KMS-11 (cell line): Measurements from ENCODE around the gene HECW1.

Source experiments
- H2AFZ ChIP-seq: fragments of 200-600 bp; sonication (generic); 2 replicates; pipeline ENCODE4 v1.6.1; 2016; ENCODE audit warnings: antibody characterized with exemption, mixed run types, low read depth
- H3K27ac ChIP-seq: fragments of 200-600 bp; sonication (generic); 2 replicates; pipeline ENCODE4 v1.6.1; 2016; ENCODE audit warnings: mild to moderate bottlenecking, mixed run types
- H3K27me3 ChIP-seq: fragments of 200-600 bp; sonication (generic); 2 replicates; pipeline ENCODE4 v1.6.1; 2017; ENCODE audit warnings: mild to moderate bottlenecking, low read depth, mixed run types, moderate library complexity; ENCODE audit not compliant: insufficient read depth
- H3K36me3 ChIP-seq: fragments of 200-600 bp; sonication (generic); 2 replicates; pipeline ENCODE4 v1.6.1; 2017; ENCODE audit warnings: mild to moderate bottlenecking, mixed run types; ENCODE audit not compliant: insufficient read depth
- H3K4me1 ChIP-seq: fragments of 200-600 bp; sonication (generic); 2 replicates; pipeline ENCODE4 v1.6.1; 2016; ENCODE audit warnings: mild to moderate bottlenecking, low read depth, mixed run types; ENCODE audit not compliant: poor library complexity, severe bottlenecking
- H3K4me2 ChIP-seq: fragments of 200-600 bp; sonication (generic); 2 replicates; pipeline ENCODE4 v1.7.0; 2016; ENCODE audit warnings: mild to moderate bottlenecking, mixed run types
- H3K4me3 ChIP-seq: fragments of 200-600 bp; sonication (generic); IDR thresholded peaks from 2 replicates; pipeline ENCODE4 v1.6.1; 2017; ENCODE audit warnings: low read depth, low read length, mixed read lengths; ENCODE audit not compliant: insufficient read depth
- H3K79me2 ChIP-seq: fragments of 200-600 bp; sonication (generic); 2 replicates; pipeline ENCODE4 v1.6.1; 2016; ENCODE audit warnings: low read depth, mixed run types; ENCODE audit not compliant: insufficient read depth
- H3K9ac ChIP-seq: fragments of 200-600 bp; sonication (generic); 2 replicates; pipeline ENCODE4 v1.6.1; 2016; ENCODE audit warnings: mild to moderate bottlenecking, mixed run types
- H4K20me1 ChIP-seq: fragments of 200-600 bp; sonication (generic); 2 replicates; pipeline ENCODE4 v1.6.1; 2016; ENCODE audit warnings: mild to moderate bottlenecking, mixed run types; ENCODE audit not compliant: insufficient read depth
- TF ChIP-seq, protein P1 (sequence below): fragments of 200-600 bp; sonication (generic); conservative IDR thresholded peaks from 2 replicates; pipeline ENCODE4 v1.6.1; 2017; ENCODE audit warnings: low read depth, mild to moderate bottlenecking, antibody characterized with exemption, low read length, moderate library complexity, mixed read lengths

Gene HECW1

GRCh38 chr7:43294080-43294630 lies 181.7 kb downstream of the HECW1 start:
- Histone ChIP-seq H2AFZ (no peak overlapping the region), H3K36me3 (no peaks in the 10 kb centered on the region), H3K9ac (no peak overlapping the region), H3K79me2 (no peaks in the 10 kb centered on the region), H3K4me1 (no peaks in the 10 kb centered on the region), H3K4me2 (no peak overlapping the region), H3K27ac (no peak overlapping the region), H3K4me3 (no peak overlapping the region), H4K20me1 (no peaks in the 10 kb centered on the region), H3K27me3 (no peaks in the 10 kb centered on the region)
- TF ChIP-seq, protein P1, sequence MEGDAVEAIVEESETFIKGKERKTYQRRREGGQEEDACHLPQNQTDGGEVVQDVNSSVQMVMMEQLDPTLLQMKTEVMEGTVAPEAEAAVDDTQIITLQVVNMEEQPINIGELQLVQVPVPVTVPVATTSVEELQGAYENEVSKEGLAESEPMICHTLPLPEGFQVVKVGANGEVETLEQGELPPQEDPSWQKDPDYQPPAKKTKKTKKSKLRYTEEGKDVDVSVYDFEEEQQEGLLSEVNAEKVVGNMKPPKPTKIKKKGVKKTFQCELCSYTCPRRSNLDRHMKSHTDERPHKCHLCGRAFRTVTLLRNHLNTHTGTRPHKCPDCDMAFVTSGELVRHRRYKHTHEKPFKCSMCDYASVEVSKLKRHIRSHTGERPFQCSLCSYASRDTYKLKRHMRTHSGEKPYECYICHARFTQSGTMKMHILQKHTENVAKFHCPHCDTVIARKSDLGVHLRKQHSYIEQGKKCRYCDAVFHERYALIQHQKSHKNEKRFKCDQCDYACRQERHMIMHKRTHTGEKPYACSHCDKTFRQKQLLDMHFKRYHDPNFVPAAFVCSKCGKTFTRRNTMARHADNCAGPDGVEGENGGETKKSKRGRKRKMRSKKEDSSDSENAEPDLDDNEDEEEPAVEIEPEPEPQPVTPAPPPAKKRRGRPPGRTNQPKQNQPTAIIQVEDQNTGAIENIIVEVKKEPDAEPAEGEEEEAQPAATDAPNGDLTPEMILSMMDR = no peak

- TF ChIP-seq, protein P1 = no peak
- no peaks in the 10 kb centered on the region for H4K20me1 ChIP-seq
- H3K27ac ChIP-seq = no peak overlapping the region
- no peaks in the 10 kb centered on the region for H3K27me3 ChIP-seq
- no peak overlapping the region for H3K4me2 ChIP-seq
- no peaks in the 10 kb centered on the region for H3K4me1 ChIP-seq
- no peaks in the 10 kb centered on the region for H3K79me2 ChIP-seq
- no peak overlapping the region for H2AFZ ChIP-seq
- H3K4me3 ChIP-seq = no peak overlapping the region
- H3K9ac ChIP-seq = no peak overlapping the region
- H3K36me3 ChIP-seq = no peaks in the 10 kb centered on the region
Measured at GRCh38 chr7:43295429-43295828, 183.0 kb downstream of the HECW1 start.

DNA sequence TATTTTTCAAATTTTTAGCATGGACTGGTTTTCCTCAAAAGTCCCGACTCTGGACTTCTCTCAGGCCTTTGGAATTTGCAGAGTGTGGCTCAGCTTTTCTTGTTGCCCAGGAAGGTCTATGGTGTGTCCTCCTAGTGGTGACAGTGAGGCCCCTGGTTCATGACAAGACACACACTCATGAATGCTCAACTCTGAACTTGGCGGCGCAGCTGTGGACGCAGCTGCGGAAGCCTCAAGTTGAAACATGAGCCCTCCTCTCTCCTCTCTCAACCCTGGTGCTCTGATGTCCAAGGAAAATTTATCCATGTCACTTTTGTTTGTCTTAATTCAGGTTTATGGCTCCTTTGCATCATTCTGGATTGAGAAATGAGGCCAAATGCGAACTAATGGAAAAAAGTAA lies 183.9 kb downstream of the HECW1 start:
- Histone ChIP-seq H3K4me2 (no peak overlapping the region), H3K4me3 (no peak overlapping the region), H3K27me3 (no peaks in the 10 kb centered on the region), H3K9ac (no peak overlapping the region), H3K27ac (no peak overlapping the region), H3K36me3 (no peaks in the 10 kb centered on the region), H2AFZ (no peak overlapping the region), H3K79me2 (no peaks in the 10 kb centered on the region), H3K4me1 (no peaks in the 10 kb centered on the region), H4K20me1 (no peaks in the 10 kb centered on the region)
- TF ChIP-seq, protein P1 = no peak

DNA sequence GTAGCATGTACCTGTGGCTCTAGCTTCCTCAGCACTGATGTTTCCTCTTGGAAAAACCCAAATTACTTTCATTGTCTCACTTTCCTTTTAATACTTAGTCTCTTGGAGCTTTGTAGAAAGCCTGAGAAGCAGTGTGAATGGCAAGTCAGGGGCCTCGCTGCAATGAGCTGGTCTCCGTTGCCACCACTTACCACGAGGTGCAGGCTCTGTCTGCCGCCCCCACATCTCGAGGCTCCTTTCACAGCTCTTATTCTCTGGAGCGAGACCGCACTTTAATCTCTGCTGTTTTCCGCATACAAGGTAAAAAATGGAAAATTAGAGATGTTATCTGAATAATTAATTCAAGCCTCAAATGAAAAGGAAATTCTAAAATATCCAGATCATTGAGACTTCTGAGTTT lies 186.2 kb downstream of the HECW1 start:
- Histone ChIP-seq H3K4me1 (no peaks in the 10 kb centered on the region), H3K36me3 (no peaks in the 10 kb centered on the region), H3K9ac (no peak overlapping the region), H2AFZ (no peak overlapping the region), H3K4me2 (no peak overlapping the region), H3K27ac (no peak overlapping the region), H3K79me2 (no peaks in the 10 kb centered on the region), H3K4me3 (no peak overlapping the region), H4K20me1 (no peaks in the 10 kb centered on the region), H3K27me3 (no peaks in the 10 kb centered on the region)
- TF ChIP-seq, protein P1 = no peak
